ENCODE measurements around the gene CHPF. TPM values are rescaled to one million over a fixed set of nuclear protein-coding genes. Genes with fewer than 3 reads are reported as not detected.

Gene CHPF
- total RNA-seq, 1 experiment from 2014 or later: 228 TPM

- TF ChIP-seq, protein P1, sequence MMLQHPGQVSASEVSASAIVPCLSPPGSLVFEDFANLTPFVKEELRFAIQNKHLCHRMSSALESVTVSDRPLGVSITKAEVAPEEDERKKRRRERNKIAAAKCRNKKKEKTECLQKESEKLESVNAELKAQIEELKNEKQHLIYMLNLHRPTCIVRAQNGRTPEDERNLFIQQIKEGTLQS (IDR thresholded peaks at IDR 0.05): no peak
- TF ChIP-seq RAD21 (IDR thresholded peaks at IDR 0.05; ENCODE audit: low read depth): no peak
- no peak for TF ChIP-seq TCF7L2 (IDR thresholded peaks at IDR 0.05; ENCODE audit: borderline replicate concordance, extremely low read depth, insufficient read depth, insufficient read length)
- TF ChIP-seq SP1 (IDR thresholded peaks at IDR 0.05; ENCODE audit: low read depth): no peak
- TF ChIP-seq SIN3A (IDR thresholded peaks at IDR 0.05; ENCODE audit: low read depth): no peak
- TF ChIP-seq EZH2phosphoT487 (IDR thresholded peaks at IDR 0.05; ENCODE audit: borderline replicate concordance): no peak
- no peak for TF ChIP-seq CEBPB (IDR thresholded peaks at IDR 0.05; ENCODE audit: low read depth)
- no peak for TF ChIP-seq FOSL1 (IDR thresholded peaks at IDR 0.05; ENCODE audit: low read depth)
These were observed 51.0 kb downstream of the CHPF start (continued) for GRCh38 chr2:219492575-219492974.

GRCh38 chr2:219491278-219491963, 52.2 kb downstream of the CHPF start:
- no peak overlapping the region for H2AFZ ChIP-seq (ENCODE audit: low read depth, low read length, poor library complexity, severe bottlenecking)
- TF ChIP-seq REST (IDR thresholded peaks at IDR 0.05; ENCODE audit: low read depth) (no peak), YY1 (IDR thresholded peaks at IDR 0.05; ENCODE audit: extremely low read depth, insufficient replicate concordance, low read depth, low read length) (no peak), SIN3A (IDR thresholded peaks at IDR 0.05; ENCODE audit: low read depth) (no peak), TCF7L2 (IDR thresholded peaks at IDR 0.05; ENCODE audit: borderline replicate concordance, extremely low read depth, insufficient read depth, insufficient read length) (no peak), MAX (IDR thresholded peaks at IDR 0.05) (no peak), CBX3 (IDR thresholded peaks at IDR 0.05; ENCODE audit: low read depth) (no peak), EZH2phosphoT487 (IDR thresholded peaks at IDR 0.05; ENCODE audit: borderline replicate concordance) (no peak)

More at GRCh38 chr2:219491278-219491963, 52.2 kb downstream of the CHPF start:
- no peaks in the 10 kb centered on the region for H3K9me2 ChIP-seq (ENCODE audit: insufficient read depth)
- no peaks in the 10 kb centered on the region for H4K20me1 ChIP-seq (ENCODE audit: insufficient read depth)
- no peaks in the 10 kb centered on the region for H3K36me3 ChIP-seq (ENCODE audit: control insufficient read depth in 1 of 2, insufficient read depth in 2 of 2, low read length in 2 of 2)
- no peak for DNase-seq (ENCODE audit: low read depth, low spot score)
- ChIA-PET CTCF (interaction anchor here (1.7 kb wide), 1 partner anchor 29 kb away, joined by 5 read pairs; no protein-coding TSS in a partner anchor), POLR2A (no interaction called here), RAD21 (ENCODE audit: low non-redundant PET in 1 of 2, low total read pairs in 2 of 2, uncharacterized antibody in 2 of 2, unreplicated experiment in 2 of 2) (interaction anchor here in 1 of 2 experiments (1.6 kb wide), 1 partner anchor 39 kb away, joined by 3 read pairs; no protein-coding TSS in a partner anchor)
- H3K27ac ChIP-seq (ENCODE audit: low read depth, low read length): no peak overlapping the region
- no peak overlapping the region for H3K4me3 ChIP-seq (replicated peaks in 1 of 2; ENCODE audit: low read depth in 1 of 2, low read length in 2 of 2)
- H3K27me3 ChIP-seq (ENCODE audit: insufficient read depth, low read length): no peaks in the 10 kb centered on the region
- H3K79me2 ChIP-seq (ENCODE audit: insufficient read depth, low read length): no peaks in the 10 kb centered on the region
- no peaks in the 10 kb centered on the region for H3K9me3 ChIP-seq (ENCODE audit: control insufficient read depth in 1 of 2, insufficient read depth in 1 of 2, low read depth in 1 of 2, low read length in 2 of 2)
- no peak for ATAC-seq
- BruUV-seq (replicated peaks): no TSS peak
- peaks cover 8 to 11% of the 10 kb centered on the region in 2 experiments for H3K4me1 ChIP-seq (ENCODE audit: control insufficient read depth in 1 of 2, insufficient read depth in 2 of 2, low read length in 2 of 2)
- intact Hi-C loops (cut with micrococcal nuclease): no loop called here
- no peak overlapping the region for H3K9ac ChIP-seq (ENCODE audit: low read length)
- H3K4me2 ChIP-seq (ENCODE audit: low read length): no peak overlapping the region

Measured in HCT116 (cell line).